Thyroid gland (tissue), 4 donors: ENCODE data around the gene CYB5R2.

Experiments
- POLR2A ChIP-seq, 2 donors: fragments of 450-650 bp; IDR thresholded peaks; one replicate each; pipeline ENCODE4 v1.6.1; 2017; ENCODE audit warnings: antibody characterized with exemption in 2 of 2, mild to moderate bottlenecking in 2 of 2, moderate library complexity in 1 of 2
- TF ChIP-seq, protein P1 (sequence below), 6 experiments: fragments of 200-600 bp in 3 of 6; fragments of 450-650 bp in 3 of 6; sonication (generic) in 3 of 6; IDR thresholded peaks; one replicate each; pipeline ENCODE4 v1.5.1; 2016 to 2019; ENCODE audit warnings: antibody characterized with exemption in 6 of 6, mild to moderate bottlenecking in 2 of 6, inconsistent platforms in 1 of 6, moderate library complexity in 1 of 6

- TF ChIP-seq, protein P1, sequence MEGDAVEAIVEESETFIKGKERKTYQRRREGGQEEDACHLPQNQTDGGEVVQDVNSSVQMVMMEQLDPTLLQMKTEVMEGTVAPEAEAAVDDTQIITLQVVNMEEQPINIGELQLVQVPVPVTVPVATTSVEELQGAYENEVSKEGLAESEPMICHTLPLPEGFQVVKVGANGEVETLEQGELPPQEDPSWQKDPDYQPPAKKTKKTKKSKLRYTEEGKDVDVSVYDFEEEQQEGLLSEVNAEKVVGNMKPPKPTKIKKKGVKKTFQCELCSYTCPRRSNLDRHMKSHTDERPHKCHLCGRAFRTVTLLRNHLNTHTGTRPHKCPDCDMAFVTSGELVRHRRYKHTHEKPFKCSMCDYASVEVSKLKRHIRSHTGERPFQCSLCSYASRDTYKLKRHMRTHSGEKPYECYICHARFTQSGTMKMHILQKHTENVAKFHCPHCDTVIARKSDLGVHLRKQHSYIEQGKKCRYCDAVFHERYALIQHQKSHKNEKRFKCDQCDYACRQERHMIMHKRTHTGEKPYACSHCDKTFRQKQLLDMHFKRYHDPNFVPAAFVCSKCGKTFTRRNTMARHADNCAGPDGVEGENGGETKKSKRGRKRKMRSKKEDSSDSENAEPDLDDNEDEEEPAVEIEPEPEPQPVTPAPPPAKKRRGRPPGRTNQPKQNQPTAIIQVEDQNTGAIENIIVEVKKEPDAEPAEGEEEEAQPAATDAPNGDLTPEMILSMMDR (IDR thresholded peaks at IDR 0.05): no peak
- no peak for TF ChIP-seq POLR2A (IDR thresholded peaks at IDR 0.05)
Observed at GRCh38 chr11:7640816-7641215, 32.5 kb downstream of the CYB5R2 start.
